GM19240 (cell line): ENCODE results near the gene RHNO1.

Experiments used
- DNase-seq: peaks from one replicate; pipeline ENCODE4 v3.0.0; 2011; ENCODE audit warnings: low spot score; ENCODE audit not compliant: insufficient read length

RHNO1 gene

GRCh38 chr12:2900642-2901041 lies 23.6 kb downstream of the RHNO1 start:
- no peak for DNase-seq

GRCh38 chr12:2902272-2902880 lies 25.4 kb downstream of the RHNO1 start:
- DNase-seq, result no peak

DNA sequence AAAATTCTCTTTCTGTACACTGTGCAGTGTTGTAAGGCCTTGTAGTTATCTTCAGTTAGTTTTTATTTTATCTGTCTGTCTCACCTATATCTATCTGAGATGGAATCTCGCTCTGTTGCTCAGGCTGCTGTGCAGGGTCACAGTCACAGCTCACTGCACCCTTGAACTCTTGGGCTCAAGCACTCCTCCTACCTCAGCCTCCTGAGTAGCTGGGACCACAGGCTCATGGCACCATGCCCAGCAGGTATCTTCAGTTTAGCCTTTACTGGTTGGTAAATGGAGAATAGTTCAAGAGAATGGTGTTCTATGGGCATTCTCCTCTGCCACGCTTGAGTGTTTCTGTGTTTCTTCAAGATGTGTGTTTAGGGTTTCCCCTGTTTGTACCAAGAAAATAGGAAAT lies 27.2 kb downstream of the RHNO1 start:
- no peak for DNase-seq

DNA sequence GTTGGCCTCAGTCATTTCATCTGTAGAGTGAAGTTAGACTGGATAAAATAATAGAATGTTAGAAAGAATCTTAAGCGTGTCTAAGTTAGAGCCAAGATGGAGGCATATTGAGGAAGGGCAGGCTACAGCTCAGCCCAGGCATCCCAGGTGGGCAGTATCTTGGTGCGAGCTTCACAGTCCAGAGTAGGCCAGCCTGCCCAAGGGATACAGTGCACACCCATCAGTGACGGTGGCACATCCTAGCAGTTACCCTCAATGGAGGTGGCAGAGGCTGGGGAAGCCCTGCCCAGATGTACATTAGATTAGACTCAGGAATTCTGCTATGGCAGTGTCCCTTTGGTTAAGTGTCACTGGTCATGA lies 35.2 kb downstream of the RHNO1 start:
- DNase-seq, result no peak

DNA sequence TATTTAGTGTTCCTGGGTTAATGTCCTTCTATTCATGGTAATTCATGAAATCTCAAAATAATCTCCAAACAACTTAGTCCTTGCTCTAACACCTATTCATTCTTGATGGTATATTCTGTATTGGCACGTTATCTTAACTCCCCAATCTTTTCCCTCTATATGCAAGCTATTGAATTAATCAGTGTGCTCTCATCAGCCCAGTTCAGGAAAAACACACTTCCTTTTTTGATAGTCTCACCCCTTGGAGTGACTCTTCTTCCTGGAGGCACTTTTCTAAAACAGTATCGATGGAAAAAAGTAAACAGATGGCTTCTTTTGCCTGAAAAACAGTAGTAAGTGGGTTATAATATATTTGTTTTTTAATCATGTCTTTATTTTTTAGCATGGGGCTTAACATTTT lies 42.2 kb downstream of the RHNO1 start:
- DNase-seq, result no peak

- DNase-seq, result no peak
These were observed 45.3 kb downstream of the RHNO1 start for GRCh38 chr12:2922329-2922728.

- DNase-seq, result no peak
These were observed 46.0 kb downstream of the RHNO1 start for GRCh38 chr12:2923057-2923456.

DNA sequence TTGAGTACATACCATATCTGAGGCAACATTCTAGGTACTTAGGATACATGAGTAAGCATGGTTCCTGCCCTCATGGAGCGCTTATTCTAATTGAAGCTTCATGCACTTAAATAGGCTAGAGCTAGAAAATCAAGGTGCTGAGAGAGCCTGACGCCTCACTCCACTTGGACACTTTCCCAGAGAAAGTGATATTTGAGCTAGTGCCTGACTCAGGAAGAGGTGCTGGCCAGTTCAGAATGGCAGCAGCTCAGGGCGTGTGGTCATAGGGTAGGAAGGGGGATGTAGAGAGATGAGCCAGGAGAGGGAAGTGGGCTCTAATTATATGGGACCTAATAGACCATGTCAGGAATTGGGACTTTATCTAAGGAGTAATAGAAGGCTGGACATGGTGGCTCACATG lies 47.0 kb downstream of the RHNO1 start:
- DNase-seq, result no peak

GRCh38 chr12:2925322-2925995 lies 48.4 kb downstream of the RHNO1 start:
- no peak for DNase-seq

DNA sequence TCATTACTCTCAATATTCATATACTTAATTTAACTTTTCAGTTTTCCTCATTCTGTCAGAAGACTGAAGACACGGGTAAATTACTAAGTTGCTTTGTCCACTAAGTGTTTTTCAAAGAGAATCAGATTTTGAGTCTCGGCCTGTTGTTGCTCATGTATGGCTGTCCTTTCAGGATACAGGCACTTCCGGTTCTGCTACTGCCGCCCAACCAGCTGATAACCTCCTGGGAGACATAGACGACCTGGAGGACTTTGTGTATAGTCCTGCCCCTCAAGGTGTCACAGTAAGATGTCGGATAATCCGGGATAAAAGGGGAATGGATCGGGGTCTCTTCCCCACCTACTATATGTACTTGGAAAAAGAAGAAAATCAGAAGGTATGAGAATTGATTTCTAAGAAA lies 53.8 kb downstream of the RHNO1 start:
- no peak for DNase-seq

DNA sequence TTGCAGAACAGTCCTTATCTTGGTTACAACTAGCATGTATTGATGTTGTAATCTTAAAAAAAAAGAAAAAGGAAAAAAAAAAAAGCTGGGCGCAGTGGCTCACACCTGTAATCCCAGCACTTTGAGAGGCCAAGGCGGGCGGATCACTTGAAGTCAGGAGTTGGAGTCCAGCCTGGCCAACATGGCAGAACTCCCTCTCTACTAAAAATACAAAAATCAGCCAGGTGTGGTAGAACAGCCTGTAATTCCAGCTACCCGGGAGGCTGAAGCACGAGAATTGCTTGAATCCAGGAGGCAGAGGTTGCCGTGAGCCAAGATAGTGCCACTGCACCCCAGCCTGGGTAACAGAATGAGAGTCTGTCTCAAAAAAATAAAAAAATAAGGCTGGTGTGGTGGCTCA lies 56.6 kb downstream of the RHNO1 start:
- no peak for DNase-seq

DNA sequence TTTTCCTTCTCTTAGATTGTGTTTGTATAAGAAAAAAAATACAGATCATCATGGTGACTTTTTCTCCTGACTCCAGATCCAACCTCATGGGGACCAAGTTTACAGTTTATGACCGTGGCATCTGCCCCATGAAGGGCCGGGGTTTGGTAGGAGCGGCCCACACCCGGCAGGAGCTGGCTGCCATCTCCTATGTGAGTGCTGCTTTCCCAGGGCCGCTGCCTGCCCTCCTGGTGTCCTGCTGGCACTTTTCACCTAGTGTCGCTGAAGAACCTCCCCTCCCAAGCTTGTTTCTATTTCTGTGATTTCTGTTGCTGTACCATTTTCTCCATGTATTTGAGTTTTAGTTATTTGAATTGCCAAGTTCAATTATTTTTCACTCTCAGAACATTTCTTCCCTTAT lies 57.3 kb downstream of the RHNO1 start:
- no peak for DNase-seq

- no peak for DNase-seq
These were observed 59.3 kb downstream of the RHNO1 start for GRCh38 chr12:2936301-2936700.

- no peak for DNase-seq
These were observed 60.5 kb downstream of the RHNO1 start for GRCh38 chr12:2937500-2937899.
